ENCODE data around the gene PKP4. TPM values are rescaled to one million over a fixed set of nuclear protein-coding genes. Genes with fewer than 3 reads are reported as not detected.

Gene PKP4
- total RNA-seq, 1 experiment from 2014 or later = 55.2 TPM

GRCh38 chr2:158488442-158489216, 31.9 kb downstream of the PKP4 start:
- Histone ChIP-seq H3K36me3 (ENCODE audit: control insufficient read depth in 1 of 2, insufficient read depth in 2 of 2, low read length in 2 of 2) (no peaks in the 10 kb centered on the region), H3K27me3 (ENCODE audit: insufficient read depth, low read length) (no peaks in the 10 kb centered on the region), H3K9me3 (ENCODE audit: control insufficient read depth in 1 of 2, insufficient read depth in 1 of 2, low read depth in 1 of 2, low read length in 2 of 2) (no peaks in the 10 kb centered on the region), H3K9ac (ENCODE audit: low read length) (no peak overlapping the region), H4K20me1 (ENCODE audit: insufficient read depth) (no peaks in the 10 kb centered on the region; the same call in 1 of the 2 replicates), H3K4me1 (ENCODE audit: control insufficient read depth in 1 of 2, insufficient read depth in 2 of 2, low read length in 2 of 2) (peaks cover 0 to 8% of the 10 kb centered on the region in 2 experiments; a peak in 2 of 4 replicates), H3K4me2 (ENCODE audit: low read length) (no peak overlapping the region), H3K79me2 (ENCODE audit: insufficient read depth, low read length) (peaks cover 93% of the 10 kb centered on the region), H3K4me3 (replicated peaks in 1 of 2; ENCODE audit: low read depth in 1 of 2, low read length in 2 of 2) (no peak overlapping the region), H2AFZ (ENCODE audit: low read depth, low read length, poor library complexity, severe bottlenecking) (no peak overlapping the region), H3K9me2 (ENCODE audit: insufficient read depth) (no peaks in the 10 kb centered on the region), H3K27ac (ENCODE audit: low read depth, low read length) (no peak overlapping the region)
- CTCF ChIA-PET = no interaction called here
- TF ChIP-seq RAD21 (IDR thresholded peaks at IDR 0.05; ENCODE audit: low read depth) = no peak
- POLR2A ChIA-PET = no interaction called here
- intact Hi-C loops (cut with micrococcal nuclease) = no loop called here
- BruUV-seq (replicated peaks) = no TSS peak
- no peak for ATAC-seq
- RAD21 ChIA-PET (ENCODE audit: low non-redundant PET in 1 of 2, low total read pairs in 2 of 2, uncharacterized antibody in 2 of 2, unreplicated experiment in 2 of 2) = no interaction called here
- no peak for DNase-seq (ENCODE audit: low read depth, low spot score)

- Histone ChIP-seq H3K4me1 (ENCODE audit: control insufficient read depth in 1 of 2, insufficient read depth in 2 of 2, low read length in 2 of 2) (peaks cover 0 to 8% of the 10 kb centered on the region in 2 experiments; a peak in 2 of 4 replicates), H2AFZ (ENCODE audit: low read depth, low read length, poor library complexity, severe bottlenecking) (no peak overlapping the region), H3K9me3 (ENCODE audit: control insufficient read depth in 1 of 2, insufficient read depth in 1 of 2, low read depth in 1 of 2, low read length in 2 of 2) (no peaks in the 10 kb centered on the region), H3K36me3 (ENCODE audit: control insufficient read depth in 1 of 2, insufficient read depth in 2 of 2, low read length in 2 of 2) (no peaks in the 10 kb centered on the region), H3K4me3 (replicated peaks in 1 of 2; ENCODE audit: low read depth in 1 of 2, low read length in 2 of 2) (no peak overlapping the region), H3K79me2 (ENCODE audit: insufficient read depth, low read length) (peaks cover 95% of the 10 kb centered on the region), H3K4me2 (ENCODE audit: low read length) (no peak overlapping the region), H3K9ac (ENCODE audit: low read length) (no peak overlapping the region), H3K27ac (ENCODE audit: low read depth, low read length) (no peak overlapping the region), H3K27me3 (ENCODE audit: insufficient read depth, low read length) (no peaks in the 10 kb centered on the region), H3K9me2 (ENCODE audit: insufficient read depth) (no peaks in the 10 kb centered on the region), H4K20me1 (ENCODE audit: insufficient read depth) (no peaks in the 10 kb centered on the region; the same call in 1 of the 2 replicates)
- TF ChIP-seq EGR1 (IDR thresholded peaks at IDR 0.05; ENCODE audit: low read depth) = no peak
- ChIA-PET CTCF (no interaction called here), RAD21 (ENCODE audit: low non-redundant PET in 1 of 2, low total read pairs in 2 of 2, uncharacterized antibody in 2 of 2, unreplicated experiment in 2 of 2) (no interaction called here), POLR2A (no interaction called here)
- ATAC-seq (no peak), DNase-seq (ENCODE audit: low read depth, low spot score) (no peak)
- intact Hi-C loops (cut with micrococcal nuclease) = no loop called here
- no TSS peak for BruUV-seq (replicated peaks)
These were observed 32.8 kb downstream of the PKP4 start for GRCh38 chr2:158489366-158490112.

Measured in HCT116 (cell line).